ENCODE results near the gene PRKN.

GRCh38 chr6:162244031-162244430 lies 483.5 kb downstream of the PRKN start:
- TF ChIP-seq, protein P1, sequence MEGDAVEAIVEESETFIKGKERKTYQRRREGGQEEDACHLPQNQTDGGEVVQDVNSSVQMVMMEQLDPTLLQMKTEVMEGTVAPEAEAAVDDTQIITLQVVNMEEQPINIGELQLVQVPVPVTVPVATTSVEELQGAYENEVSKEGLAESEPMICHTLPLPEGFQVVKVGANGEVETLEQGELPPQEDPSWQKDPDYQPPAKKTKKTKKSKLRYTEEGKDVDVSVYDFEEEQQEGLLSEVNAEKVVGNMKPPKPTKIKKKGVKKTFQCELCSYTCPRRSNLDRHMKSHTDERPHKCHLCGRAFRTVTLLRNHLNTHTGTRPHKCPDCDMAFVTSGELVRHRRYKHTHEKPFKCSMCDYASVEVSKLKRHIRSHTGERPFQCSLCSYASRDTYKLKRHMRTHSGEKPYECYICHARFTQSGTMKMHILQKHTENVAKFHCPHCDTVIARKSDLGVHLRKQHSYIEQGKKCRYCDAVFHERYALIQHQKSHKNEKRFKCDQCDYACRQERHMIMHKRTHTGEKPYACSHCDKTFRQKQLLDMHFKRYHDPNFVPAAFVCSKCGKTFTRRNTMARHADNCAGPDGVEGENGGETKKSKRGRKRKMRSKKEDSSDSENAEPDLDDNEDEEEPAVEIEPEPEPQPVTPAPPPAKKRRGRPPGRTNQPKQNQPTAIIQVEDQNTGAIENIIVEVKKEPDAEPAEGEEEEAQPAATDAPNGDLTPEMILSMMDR (IDR thresholded peaks at IDR 0.05) = no peak
- TF ChIP-seq EZH2 (IDR thresholded peaks at IDR 0.05) (no peak), EZH2phosphoT487 (IDR thresholded peaks at IDR 0.05) (no peak)

Data from neural progenitor cell (in vitro differentiated cells).